Mononuclear cell (primary cell): ENCODE data around the gene TCP11. TPM values are rescaled to one million over a fixed set of nuclear protein-coding genes. Genes with fewer than 3 reads are reported as not detected.

Experiments
- H3K27me3 ChIP-seq: 2 replicates; pipeline ENCODE4 v1.6.0; 2011; ENCODE audit warnings: low read length, control low read depth; ENCODE audit not compliant: insufficient read depth
- H3K4me1 ChIP-seq: 2 replicates; pipeline ENCODE4 v1.5.1; 2011; ENCODE audit warnings: mild to moderate bottlenecking, low read length, control low read depth; ENCODE audit not compliant: insufficient read depth
- H3K4me3 ChIP-seq: 2 replicates; pipeline ENCODE4 v1.5.1; 2011; ENCODE audit warnings: mild to moderate bottlenecking, low read length, moderate library complexity
- H3K9me3 ChIP-seq: 2 replicates; pipeline ENCODE4 v1.5.1; 2011; ENCODE audit warnings: low read depth, mild to moderate bottlenecking, control low read depth, low read length
- total RNA-seq: library from RNA; depleted of rRNA; stranded (reverse); fragments of >200 nt; gene quantifications from one replicate; pipeline ENCODE4 v1.2.3, GENCODE V29; 2012

TCP11 gene
- total RNA-seq, 1 donor = not detected

DNA sequence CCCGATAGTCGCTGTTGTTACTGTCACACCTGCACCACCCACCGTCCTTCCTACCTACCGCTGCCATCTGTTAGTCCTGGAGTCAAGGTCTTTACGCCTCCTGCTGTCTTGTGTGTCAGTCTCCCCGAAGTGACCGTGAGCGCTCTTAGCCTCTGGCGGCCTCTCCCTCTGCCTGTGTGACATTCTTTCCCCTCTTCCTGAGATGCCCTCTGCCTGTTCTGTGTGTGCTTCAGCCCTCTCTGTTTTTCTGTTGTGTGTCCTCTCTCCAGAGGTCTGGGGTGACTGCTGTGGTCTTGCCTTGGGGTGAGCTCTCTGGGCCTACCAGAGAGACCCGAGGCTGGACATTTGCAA, 54.9 kb downstream of the TCP11 start:
- H3K27me3 ChIP-seq = no peaks in the 10 kb centered on the region
- no peaks in the 10 kb centered on the region for H3K9me3 ChIP-seq

DNA sequence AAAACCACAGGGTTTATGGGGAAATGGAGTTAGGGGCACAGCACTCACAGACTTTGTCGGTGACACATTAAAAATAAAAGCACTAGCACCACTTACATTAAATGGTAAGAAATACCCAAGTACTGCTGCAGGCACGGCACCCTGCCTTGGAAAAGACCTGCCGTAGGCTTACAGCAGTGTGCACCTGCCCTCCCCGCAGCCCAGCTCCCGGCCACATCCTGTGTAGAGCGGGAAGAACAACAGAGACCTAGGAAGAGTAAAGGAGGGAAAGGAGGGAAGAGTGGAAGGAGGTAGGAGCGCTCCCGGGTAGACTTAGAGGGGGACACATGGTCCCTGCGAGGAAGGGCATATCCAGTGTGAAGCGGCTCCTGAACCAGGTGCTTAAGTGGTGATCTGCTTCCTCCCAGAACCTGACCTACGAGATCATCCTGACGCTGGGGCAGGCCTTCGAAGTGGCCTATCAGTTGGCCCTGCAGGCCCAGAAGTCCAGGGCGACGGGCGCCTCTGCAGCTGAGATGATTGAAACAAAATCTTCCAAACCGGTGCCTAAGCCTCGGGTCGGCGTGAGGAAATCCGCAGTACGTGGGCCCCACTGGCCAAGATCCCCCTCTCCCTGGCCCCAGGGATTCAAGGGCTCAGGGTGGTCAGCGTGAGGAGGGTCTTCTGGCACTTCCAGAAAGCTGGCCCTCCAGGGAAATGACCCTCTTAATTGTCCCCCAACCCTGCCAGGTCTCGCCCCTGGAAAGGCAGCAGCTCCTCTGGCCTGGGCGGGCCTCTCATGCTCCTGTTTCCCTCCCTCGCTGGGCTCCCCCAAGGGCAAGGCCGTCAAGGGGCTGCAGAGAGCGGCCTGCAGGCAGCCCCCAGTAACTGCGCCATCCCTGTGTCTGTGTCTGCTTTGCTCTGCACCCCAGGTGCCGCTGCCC, 55.5 kb downstream of the TCP11 start:
- H3K27me3 ChIP-seq = no peaks in the 10 kb centered on the region

More for the DNA sequence above, 54.9 kb downstream of the TCP11 start:
- H3K4me1 ChIP-seq = peaks cover 4% of the 10 kb centered on the region
- H3K4me3 ChIP-seq = no peak overlapping the region

DNA sequence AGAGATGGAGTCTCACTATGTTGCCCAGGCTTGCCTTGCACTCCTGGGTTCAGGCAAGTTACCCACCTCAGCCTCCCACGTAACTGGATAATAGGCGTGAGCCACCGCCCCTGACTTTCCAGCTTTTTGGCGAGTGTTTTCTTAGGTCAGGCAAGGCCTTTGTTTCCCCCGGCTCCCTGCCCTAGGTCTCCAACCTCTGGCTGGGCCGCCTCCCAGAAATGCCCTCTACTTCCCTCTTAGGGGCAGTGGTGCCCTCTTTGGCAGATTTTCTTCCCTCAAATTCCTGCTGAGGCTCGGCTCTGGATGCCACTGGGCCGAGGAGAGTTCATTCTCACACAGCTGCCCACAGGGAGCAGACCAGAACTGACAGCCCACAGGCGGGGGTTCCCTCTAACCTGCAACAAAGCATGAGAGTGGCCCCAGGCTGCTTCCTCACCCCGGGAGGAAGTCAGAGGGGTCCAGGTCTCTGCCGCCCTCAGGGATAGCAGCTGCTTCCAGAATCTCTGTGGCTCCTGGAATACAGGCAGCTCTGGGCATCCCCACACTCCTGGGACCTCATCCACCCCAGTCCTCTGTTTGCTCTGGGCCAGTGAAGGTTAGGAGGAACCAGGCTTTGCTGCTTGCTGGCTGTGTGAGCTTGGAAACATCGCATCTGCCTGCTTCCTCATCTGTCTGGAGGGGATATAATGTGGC, 56.5 kb downstream of the TCP11 start:
- Histone ChIP-seq H3K9me3 (no peaks in the 10 kb centered on the region), H3K27me3 (no peaks in the 10 kb centered on the region), H3K4me1 (peaks cover 10% of the 10 kb centered on the region), H3K4me3 (no peak overlapping the region)

More for the DNA sequence above, 55.5 kb downstream of the TCP11 start:
- no peaks in the 10 kb centered on the region for H3K9me3 ChIP-seq
- peaks cover 10% of the 10 kb centered on the region for H3K4me1 ChIP-seq
- H3K4me3 ChIP-seq = no peak overlapping the region

DNA sequence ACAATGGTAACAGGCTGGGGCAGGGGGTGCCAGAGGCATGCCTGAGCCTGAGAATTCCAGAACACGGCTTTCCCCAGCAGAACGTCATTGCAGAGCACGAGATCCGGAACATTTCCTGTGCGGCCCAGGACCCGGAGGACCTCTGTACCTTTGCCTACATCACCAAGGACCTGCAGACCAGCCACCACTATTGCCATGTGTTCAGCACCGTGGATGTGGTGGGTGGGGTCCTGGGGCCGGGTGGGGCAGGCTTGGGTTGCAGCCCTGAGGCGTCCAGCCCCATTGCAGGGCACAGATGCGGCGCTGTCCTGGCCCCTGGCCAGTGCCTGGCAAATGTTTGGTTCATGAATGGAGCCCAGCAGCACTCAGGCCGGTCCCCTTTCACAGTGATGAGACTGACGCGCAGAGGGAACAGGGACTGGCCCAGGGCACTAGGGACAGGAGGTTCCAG, 57.1 kb downstream of the TCP11 start:
- peaks cover 10% of the 10 kb centered on the region for H3K4me1 ChIP-seq
- H3K27me3 ChIP-seq = no peaks in the 10 kb centered on the region
- no peak overlapping the region for H3K4me3 ChIP-seq
- no peaks in the 10 kb centered on the region for H3K9me3 ChIP-seq

DNA sequence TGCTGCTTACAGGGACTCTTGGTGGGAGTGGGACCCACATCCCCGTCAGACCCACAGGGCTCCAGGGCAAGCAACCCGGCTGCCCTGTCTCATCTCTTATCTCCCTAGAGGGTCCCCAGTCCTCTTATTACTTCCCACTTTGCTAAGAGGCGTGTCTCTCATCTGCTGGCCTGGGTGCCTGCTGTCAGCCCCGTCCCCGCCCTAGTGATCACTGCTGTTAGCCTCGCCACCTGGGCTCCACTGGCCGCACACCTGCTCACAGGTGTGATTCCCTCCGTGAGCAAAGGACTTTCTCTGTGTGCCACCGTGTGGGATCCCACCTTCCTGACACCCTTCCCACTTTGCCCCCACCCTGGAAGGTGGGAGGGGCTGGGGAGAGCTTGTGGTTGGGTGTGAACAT, 57.6 kb downstream of the TCP11 start:
- no peak overlapping the region for H3K4me3 ChIP-seq
- no peaks in the 10 kb centered on the region for H3K9me3 ChIP-seq
- H3K27me3 ChIP-seq = no peaks in the 10 kb centered on the region
- H3K4me1 ChIP-seq = peaks cover 10% of the 10 kb centered on the region

DNA sequence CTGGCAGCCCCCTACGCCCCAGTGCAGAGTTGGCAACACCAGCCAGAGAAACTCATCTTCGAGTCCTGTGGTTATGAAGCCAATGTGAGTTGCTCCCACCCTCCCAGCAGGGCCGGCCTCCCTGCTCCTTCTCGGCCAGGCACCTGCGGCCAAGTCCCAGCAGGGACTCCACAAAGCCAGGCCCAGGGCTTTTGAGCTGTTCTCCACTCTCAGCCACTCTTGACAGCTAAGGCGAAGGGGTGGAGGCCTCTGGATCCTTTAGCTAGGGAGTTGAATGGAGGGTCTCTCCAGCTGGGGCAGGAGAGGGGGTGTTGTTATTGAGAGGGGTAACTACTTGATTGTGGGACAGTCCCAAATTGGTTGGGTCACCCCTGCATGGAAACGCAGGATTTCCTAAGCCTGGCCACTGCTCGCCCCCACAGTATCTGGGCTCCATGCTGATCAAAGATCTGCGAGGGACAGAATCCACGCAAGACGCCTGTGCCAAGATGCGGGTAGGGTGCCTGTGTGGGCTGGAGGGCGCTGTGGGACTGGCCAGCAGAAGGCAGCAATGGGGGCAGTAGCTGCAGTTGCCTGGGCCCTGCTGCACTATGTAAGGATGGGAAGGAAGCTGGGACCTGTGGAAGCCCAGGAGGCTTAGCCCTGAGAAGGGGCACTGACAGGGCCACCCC, 58.3 kb downstream of the TCP11 start:
- Histone ChIP-seq H3K4me1 (peaks cover 10% of the 10 kb centered on the region), H3K27me3 (no peaks in the 10 kb centered on the region), H3K9me3 (no peaks in the 10 kb centered on the region), H3K4me3 (no peak overlapping the region)

DNA sequence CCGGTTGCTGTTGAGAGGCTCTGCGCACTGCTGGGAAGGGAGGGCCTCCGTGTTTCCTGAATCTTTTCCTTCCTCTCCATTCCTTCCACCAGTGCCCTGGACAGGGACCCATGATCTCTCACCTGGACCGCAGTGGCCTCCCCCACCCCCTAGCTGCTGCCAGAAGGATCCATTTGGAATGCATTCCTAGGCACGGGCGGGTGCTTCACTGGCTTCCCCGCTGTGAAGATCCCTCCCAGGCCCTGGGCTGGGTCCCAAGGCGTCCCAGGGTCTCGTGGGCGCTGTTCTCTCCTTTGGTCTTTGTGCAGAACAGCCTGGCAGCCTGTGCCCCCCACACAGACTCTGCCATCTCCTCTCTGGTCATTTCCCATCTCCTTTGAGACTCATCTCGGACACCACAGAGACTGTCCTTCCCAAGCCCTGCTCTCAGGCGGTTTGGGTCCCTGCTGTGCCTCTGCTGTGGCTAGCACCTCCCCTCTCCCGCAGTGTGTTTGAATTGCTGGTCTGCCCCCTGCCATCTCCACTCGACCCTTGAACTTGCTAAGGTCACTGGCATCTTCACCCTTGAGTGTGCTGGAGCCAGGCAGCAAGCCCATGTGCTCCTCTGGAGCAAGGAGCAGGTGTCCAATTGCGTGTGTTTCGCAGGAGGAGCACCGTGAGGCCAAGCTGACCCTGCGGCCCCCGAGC, 59.0 kb downstream of the TCP11 start:
- H3K4me1 ChIP-seq = peaks cover 10% of the 10 kb centered on the region
- H3K27me3 ChIP-seq = no peaks in the 10 kb centered on the region
- no peaks in the 10 kb centered on the region for H3K9me3 ChIP-seq
- no peak overlapping the region for H3K4me3 ChIP-seq

DNA sequence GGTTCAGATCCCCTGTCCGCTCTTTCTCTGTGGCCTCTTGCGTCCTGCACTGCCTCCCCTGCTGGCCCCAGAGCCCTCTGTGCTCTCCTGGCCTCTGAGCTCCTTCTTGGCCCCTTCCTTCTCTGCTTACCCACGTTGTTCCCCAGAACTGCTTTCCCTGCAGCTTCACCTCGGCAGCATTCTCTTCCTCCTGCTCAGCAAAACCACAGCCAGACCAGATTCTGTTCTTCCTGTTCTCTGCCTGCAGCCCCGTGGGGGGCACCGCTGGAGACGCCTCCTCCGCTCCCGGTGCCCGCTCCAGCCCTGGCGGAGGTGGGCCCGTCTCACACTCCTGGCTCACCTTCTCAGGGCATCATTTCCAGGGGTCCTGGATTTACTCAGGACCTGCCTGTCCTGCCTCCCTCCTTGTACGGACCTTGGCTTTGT, 59.7 kb downstream of the TCP11 start:
- no peak overlapping the region for H3K4me3 ChIP-seq
- no peaks in the 10 kb centered on the region for H3K9me3 ChIP-seq
- H3K4me1 ChIP-seq = peaks cover 10% of the 10 kb centered on the region
- H3K27me3 ChIP-seq = no peaks in the 10 kb centered on the region

DNA sequence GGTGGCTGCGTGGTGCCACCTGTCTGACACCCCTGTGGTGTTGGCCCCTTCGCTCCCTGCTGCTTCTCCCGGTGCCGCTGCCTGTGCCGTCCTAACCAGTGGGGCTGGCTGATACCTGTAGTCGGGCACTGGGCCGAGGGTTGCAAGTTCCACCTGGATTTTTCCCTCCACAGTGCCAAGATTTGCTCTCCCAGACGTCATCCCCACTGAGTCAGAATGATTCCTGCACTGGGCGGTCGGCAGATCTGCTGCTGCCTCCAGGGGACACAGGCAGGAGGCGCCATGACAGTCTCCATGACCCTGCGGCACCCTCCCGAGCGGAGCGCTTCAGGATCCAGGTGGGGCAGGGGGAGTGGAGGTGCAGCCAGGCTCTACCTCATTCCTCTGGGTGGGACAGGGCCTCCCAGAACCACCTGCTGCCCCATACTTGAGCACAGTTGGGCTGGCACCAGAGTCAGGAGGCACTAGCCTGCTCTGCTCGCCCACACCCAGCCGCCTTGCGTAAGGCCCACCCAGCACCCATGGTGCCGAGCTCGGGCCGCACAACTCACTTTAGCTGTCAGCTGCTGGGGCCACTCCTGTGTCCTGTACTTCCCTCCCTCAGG, 60.2 kb downstream of the TCP11 start:
- peaks cover 10% of the 10 kb centered on the region for H3K4me1 ChIP-seq
- H3K27me3 ChIP-seq = no peaks in the 10 kb centered on the region
- no peaks in the 10 kb centered on the region for H3K9me3 ChIP-seq

DNA sequence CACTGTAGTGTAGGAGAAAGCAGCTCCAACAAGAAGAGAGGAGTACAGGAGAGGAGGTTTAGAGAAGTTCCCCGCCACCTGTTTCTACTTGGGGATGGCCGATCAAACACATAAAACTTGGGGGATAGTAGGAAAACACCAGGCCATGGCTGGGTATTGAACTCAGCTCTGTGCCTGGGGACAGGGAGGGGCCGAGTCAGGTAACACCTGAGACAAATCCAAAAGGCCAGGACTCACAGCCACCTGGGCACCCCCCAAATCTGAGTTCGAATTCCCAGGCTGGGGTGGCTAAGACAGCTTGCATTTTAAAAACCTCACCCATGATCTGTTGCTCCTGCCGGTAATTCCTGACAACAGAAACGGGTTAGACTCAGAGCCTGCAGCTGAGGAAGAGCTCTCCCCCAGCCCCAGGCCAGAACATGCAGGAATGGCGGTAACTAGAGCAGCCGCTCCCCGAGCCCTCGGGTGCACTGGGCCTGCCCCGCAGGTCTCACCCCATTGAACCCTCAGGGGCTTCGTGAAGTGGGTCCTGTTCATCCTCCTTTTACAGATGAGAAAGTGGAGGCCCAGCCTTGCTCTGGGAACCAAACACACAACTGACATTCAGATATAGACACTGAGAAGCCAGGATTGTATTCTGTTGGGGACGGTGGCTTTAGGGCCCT, 61.0 kb downstream of the TCP11 start:
- H3K4me3 ChIP-seq = no peak overlapping the region
- H3K27me3 ChIP-seq = no peaks in the 10 kb centered on the region
- H3K9me3 ChIP-seq = no peaks in the 10 kb centered on the region
- H3K4me1 ChIP-seq = peaks cover 10% of the 10 kb centered on the region

More for the DNA sequence above, 60.2 kb downstream of the TCP11 start:
- H3K4me3 ChIP-seq = no peak overlapping the region

DNA sequence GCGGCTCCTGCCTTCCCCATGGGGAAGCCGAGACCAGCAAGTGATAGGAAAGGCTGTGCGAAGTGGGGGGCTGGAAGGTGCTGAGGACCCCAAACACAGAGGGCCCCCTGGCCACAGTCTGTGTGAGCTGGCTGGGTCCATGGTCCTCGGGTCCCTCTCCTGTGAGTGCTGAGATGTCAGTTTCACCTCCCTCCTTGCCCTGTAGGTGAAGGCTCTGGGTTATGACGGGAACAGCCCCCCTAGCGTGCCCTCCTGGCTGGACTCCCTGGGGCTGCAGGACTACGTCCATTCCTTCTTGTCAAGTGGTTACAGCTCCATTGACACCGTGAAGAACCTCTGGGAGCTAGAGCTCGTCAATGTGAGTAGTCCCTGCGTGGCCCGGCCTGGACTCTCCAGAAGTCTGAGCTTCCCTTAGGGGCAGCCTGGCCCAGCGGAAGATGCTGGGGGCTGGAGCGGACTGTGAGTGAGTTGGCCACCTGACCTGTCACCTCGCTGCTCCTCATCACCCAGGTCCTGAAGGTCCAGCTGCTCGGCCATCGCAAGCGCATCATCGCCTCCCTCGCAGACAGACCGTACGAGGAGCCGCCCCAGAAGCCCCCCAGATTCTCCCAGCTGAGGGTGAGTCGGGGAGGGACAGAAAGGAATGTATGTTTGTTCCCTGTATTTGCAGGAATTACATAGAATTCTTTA, 61.7 kb downstream of the TCP11 start:
- Histone ChIP-seq H3K4me3 (no peak overlapping the region), H3K9me3 (no peaks in the 10 kb centered on the region), H3K27me3 (no peaks in the 10 kb centered on the region), H3K4me1 (peaks cover 10% of the 10 kb centered on the region)

DNA sequence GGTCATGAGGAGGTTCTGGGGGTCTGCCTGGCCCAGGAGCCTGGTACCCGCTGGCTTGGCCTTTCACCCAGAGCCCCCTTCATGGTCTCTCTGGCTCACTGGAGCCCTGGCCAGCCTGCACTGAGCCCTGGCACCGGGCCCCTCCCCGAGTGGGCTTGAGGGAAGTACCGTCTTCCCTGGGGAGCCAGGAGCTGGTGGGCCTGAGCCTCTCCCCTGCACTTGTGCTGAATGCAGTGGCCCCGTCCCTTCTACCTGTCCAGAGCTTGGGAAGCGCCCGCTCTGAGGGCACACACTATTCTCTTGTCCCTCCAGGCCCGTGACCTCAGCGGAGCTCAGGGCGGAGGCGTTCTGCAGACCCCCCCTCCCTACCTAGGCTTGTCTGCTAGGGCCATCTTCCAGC, 62.2 kb downstream of the TCP11 start:
- H3K4me3 ChIP-seq = no peak overlapping the region
- no peaks in the 10 kb centered on the region for H3K27me3 ChIP-seq
- H3K4me1 ChIP-seq = peaks cover 10% of the 10 kb centered on the region
- no peaks in the 10 kb centered on the region for H3K9me3 ChIP-seq

DNA sequence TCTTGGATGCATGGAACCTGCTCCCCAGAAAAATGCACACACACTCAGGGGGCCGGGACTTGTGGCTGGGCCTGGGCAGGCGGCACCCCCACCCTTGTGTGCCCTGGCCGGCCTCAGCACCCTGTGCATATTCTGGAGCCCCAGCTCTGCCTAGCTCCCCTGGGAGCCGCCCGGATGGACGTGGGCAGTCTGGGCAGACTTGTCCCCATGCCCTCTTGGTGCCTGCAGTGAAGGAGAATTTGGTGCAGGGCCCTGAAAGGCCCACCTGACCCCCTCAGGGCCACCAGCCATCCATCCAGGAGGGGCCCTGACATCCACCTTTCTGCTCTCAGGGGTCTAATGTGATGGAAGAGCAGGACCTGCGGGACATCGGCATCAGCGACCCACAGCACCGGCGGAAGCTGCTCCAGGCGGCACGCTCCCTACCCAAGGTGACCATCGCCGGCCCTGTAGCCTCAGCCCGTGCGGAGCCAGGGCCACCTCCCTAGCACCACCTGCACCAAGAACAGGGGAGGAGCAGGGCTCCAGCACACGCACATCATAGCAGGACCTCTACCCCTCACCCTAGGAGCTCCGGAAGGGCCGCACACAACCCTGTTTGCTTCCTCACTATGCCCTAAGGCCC, 62.8 kb downstream of the TCP11 start:
- H3K9me3 ChIP-seq = no peaks in the 10 kb centered on the region
- H3K4me1 ChIP-seq = peaks cover 10% of the 10 kb centered on the region
- H3K27me3 ChIP-seq = no peaks in the 10 kb centered on the region
- H3K4me3 ChIP-seq = no peak overlapping the region
